ENCODE results near the gene KRTCAP2. TPM values are rescaled to one million over a fixed set of nuclear protein-coding genes. Genes with fewer than 3 reads are reported as not detected.

The KRTCAP2 gene
- total and polyA plus RNA-seq, 4 donors, result 49.8 to 224 (median 99.8) TPM

- no peak overlapping the region for H3K4me3 ChIP-seq (ENCODE audit: low read depth in 1 of 3, low read length in 3 of 3)
- no peak overlapping the region for H3K9ac ChIP-seq (ENCODE audit: low read depth in 1 of 2, low read length in 2 of 2)
- DNase-seq (ENCODE audit: low spot score), result no peak
- H3K36me3 ChIP-seq (ENCODE audit: control insufficient read depth in 4 of 4, insufficient read depth in 3 of 4, low read depth in 1 of 4, low read length in 3 of 4), result no peaks in the 10 kb centered on the region
- peaks cover 0 to 4% (median 0%) of the 10 kb centered on the region in 4 donors for H3K4me1 ChIP-seq (ENCODE audit: control insufficient read depth in 4 of 4, insufficient read depth in 4 of 4, low read length in 3 of 4)
- H3K27ac ChIP-seq (ENCODE audit: low read depth in 1 of 2, low read length in 2 of 2), result no peak overlapping the region
- TF ChIP-seq REST (IDR thresholded peaks at IDR 0.05) (no peak), YY1 (IDR thresholded peaks at IDR 0.05) (no peak), HNF4A (conservative IDR thresholded peaks at IDR 0.05) (no peak), JUND (IDR thresholded peaks at IDR 0.05) (no peak)
- H3K9me3 ChIP-seq (ENCODE audit: control insufficient read depth in 4 of 4, low read length in 3 of 4), result no peaks in the 10 kb centered on the region
- no peaks in the 10 kb centered on the region for H3K27me3 ChIP-seq (ENCODE audit: control insufficient read depth in 4 of 4, insufficient read depth in 4 of 4, low read length in 3 of 4)
- WGBS, result 72% methylated on average over 6 of the region's 6 CpGs
These were observed 12.6 kb upstream of the KRTCAP2 start for GRCh38 chr1:155185783-155186066.

- DNase-seq (ENCODE audit: low spot score), result no peak
- Histone ChIP-seq H3K4me1 (ENCODE audit: control insufficient read depth in 4 of 4, insufficient read depth in 4 of 4, low read length in 3 of 4) (peaks cover 0 to 4% (median 0%) of the 10 kb centered on the region in 4 donors), H3K27me3 (ENCODE audit: control insufficient read depth in 4 of 4, insufficient read depth in 4 of 4, low read length in 3 of 4) (no peaks in the 10 kb centered on the region), H3K9ac (ENCODE audit: low read depth in 1 of 2, low read length in 2 of 2) (no peak overlapping the region), H3K27ac (ENCODE audit: low read depth in 1 of 2, low read length in 2 of 2) (no peak overlapping the region), H3K9me3 (ENCODE audit: control insufficient read depth in 4 of 4, low read length in 3 of 4) (no peaks in the 10 kb centered on the region), H3K4me3 (ENCODE audit: low read depth in 1 of 3, low read length in 3 of 3) (no peak overlapping the region), H3K36me3 (ENCODE audit: control insufficient read depth in 4 of 4, insufficient read depth in 3 of 4, low read depth in 1 of 4, low read length in 3 of 4) (no peaks in the 10 kb centered on the region)
- 56% methylated on average over 21 of the region's 21 CpGs for WGBS
- TF ChIP-seq SP1 (IDR thresholded peaks at IDR 0.05) (no peak), TAF1 (conservative IDR thresholded peaks at IDR 0.05) (no peak), RAD21 (IDR thresholded peaks at IDR 0.05) (no peak), REST (IDR thresholded peaks at IDR 0.05) (no peak), CTCF (IDR thresholded peaks at IDR 0.05; ENCODE audit: low read depth, low read length, missing input control) (no peak), YY1 (IDR thresholded peaks at IDR 0.05) (no peak), FOXA1 (IDR thresholded peaks at IDR 0.05) (no peak), HNF4A (conservative IDR thresholded peaks at IDR 0.05) (no peak)
These were observed 12.0 kb upstream of the KRTCAP2 start for GRCh38 chr1:155184835-155185782.
